Heart left ventricle (tissue), 13 donors: ENCODE measurements around the gene RSPRY1.

ENCODE experiments used
- POLR2A ChIP-seq, 2 donors: fragments of 450-650 bp; IDR thresholded peaks; one replicate each; pipeline ENCODE4 v1.6.1; 2017; ENCODE audit warnings: antibody characterized with exemption in 2 of 2, mild to moderate bottlenecking in 2 of 2, moderate library complexity in 2 of 2
- TF ChIP-seq, protein P1 (sequence below), 12 donors: fragments of 200-600 bp; sonication (generic) in 4 of 12; IDR thresholded peaks; one replicate each; pipeline versions ENCODE4 v1.5.0 to v1.8.0; 2018 to 2022; ENCODE audit warnings: antibody characterized with exemption in 12 of 12, mild to moderate bottlenecking in 5 of 12
- donor health status: ischemic (EF 13 %, LVEDD 7.1; RV severe dilation, severe dysfunction).
- donor health status: DM: no; HTN: yes; CAD: no.
- donor health status: DM: no; HTN: no; CAD: no.
- donor health status: ischemic (EF 25% LVEDD 6.9; RV normal size, moderate dysfunction).
- donor health status: ischemic (EF 25% LVEDD 5.7; RV mildly dilated, moderate dysfunction).
- donor health status: ischemic (EF 35%, LVEDD 5.7; RV mildly dilated, moderate dysfunction).
- donor health status: nonischemic (EF 11% LVEDD 7.7; RV severe dilation, severe dysfunction).
- donor health status: DM: yes; HTN: yes; CAD: no.
- donor health status: PGD.
- donor health status: ischemic (EF 29% LVEDD 5.4; RV normal size, mild dysfunction).
- donor health status: nonischemic (EF 23%, LVEDD 6.1; RV moderate dilation, normal function).

DNA sequence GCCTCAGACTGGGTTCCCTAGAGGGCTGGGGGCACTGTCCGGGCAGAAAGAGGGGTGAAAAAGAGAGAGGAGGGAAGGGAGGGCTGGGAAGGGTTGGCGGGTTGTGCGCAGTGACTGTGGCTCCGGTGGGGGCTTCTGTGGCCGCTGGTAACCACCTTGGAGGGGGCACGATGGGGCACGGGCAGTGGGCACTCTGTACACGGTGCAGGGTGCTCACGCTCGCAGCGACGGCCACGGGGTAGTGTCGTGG, 97.8 kb downstream of the RSPRY1 start:
- TF ChIP-seq, protein P1, sequence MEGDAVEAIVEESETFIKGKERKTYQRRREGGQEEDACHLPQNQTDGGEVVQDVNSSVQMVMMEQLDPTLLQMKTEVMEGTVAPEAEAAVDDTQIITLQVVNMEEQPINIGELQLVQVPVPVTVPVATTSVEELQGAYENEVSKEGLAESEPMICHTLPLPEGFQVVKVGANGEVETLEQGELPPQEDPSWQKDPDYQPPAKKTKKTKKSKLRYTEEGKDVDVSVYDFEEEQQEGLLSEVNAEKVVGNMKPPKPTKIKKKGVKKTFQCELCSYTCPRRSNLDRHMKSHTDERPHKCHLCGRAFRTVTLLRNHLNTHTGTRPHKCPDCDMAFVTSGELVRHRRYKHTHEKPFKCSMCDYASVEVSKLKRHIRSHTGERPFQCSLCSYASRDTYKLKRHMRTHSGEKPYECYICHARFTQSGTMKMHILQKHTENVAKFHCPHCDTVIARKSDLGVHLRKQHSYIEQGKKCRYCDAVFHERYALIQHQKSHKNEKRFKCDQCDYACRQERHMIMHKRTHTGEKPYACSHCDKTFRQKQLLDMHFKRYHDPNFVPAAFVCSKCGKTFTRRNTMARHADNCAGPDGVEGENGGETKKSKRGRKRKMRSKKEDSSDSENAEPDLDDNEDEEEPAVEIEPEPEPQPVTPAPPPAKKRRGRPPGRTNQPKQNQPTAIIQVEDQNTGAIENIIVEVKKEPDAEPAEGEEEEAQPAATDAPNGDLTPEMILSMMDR (IDR thresholded peaks at IDR 0.05), result no peak
- TF ChIP-seq POLR2A (IDR thresholded peaks at IDR 0.05), result no peak
